ENCODE measurements around the gene TP53AIP1.

GRCh38 chr11:128941573-128942271, 949 bp downstream of the TP53AIP1 start:
- TF ChIP-seq CTCF (conservative IDR thresholded peaks at IDR 0.05 in 1 of 2, IDR thresholded peaks at IDR 0.05 in 1 of 2; ENCODE audit: extremely low read depth in 1 of 2, insufficient read depth in 1 of 2, low read depth in 1 of 2, low read length in 2 of 2) (no peak), EZH2 (IDR thresholded peaks at IDR 0.05; ENCODE audit: borderline replicate concordance, low read length) (no peak)

Measured in mammary epithelial cell (primary cell).